ENCODE data around the gene ZBTB25. TPM values are rescaled to one million over a fixed set of nuclear protein-coding genes. Genes with fewer than 3 reads are reported as not detected.

The ZBTB25 gene
- total RNA-seq, 2 experiments from 2014 or later, result 24.0 to 26.0 TPM

- Mint-ChIP-seq H3K36me3 (peaks cover 58% of the 10 kb centered on the region), H3K4me3 (peak within 1 kb of the TSS; percentile 93), H3K4me1 (peaks cover 58% of the 10 kb centered on the region)
Observed at GRCh38 chr14:64504310-64504896, 765 bp upstream of the ZBTB25 start, which contains the start of gene ZBTB1. Gene ZBTB1 (plus strand): TSS chr14:64504770. CDS start chr14:64521505, 16,735 bp downstream.

GRCh38 chr14:64502887-64503433, 678 bp downstream of the ZBTB25 start:
- Mint-ChIP-seq H3K36me3 (peaks cover 61% of the 10 kb centered on the region), H3K4me1 (peaks cover 49% of the 10 kb centered on the region)
- peak; percentile 19 for DNase-seq

More at GRCh38 chr14:64504310-64504896, 765 bp upstream of the ZBTB25 start, which contains the start of gene ZBTB1:
- Mint-ChIP-seq H3K27me3 (peaks cover 4% of the 10 kb centered on the region), H3K9me3 (no peaks in the 10 kb centered on the region), H3K27ac (peak within 1 kb of the TSS; percentile 100)
- peak; percentile 89 for DNase-seq

GRCh38 chr14:64502456-64502855, 1.2 kb downstream of the ZBTB25 start:
- Mint-ChIP-seq H3K27me3 (peaks cover 4% of the 10 kb centered on the region), H3K36me3 (peaks cover 62% of the 10 kb centered on the region), H3K9me3 (no peaks in the 10 kb centered on the region), H3K27ac (peak overlapping the region; percentile 100), H3K4me3 (peak overlapping the region; percentile 93), H3K4me1 (peaks cover 48% of the 10 kb centered on the region)
- DNase-seq, result peak; percentile 18

More at GRCh38 chr14:64502887-64503433, 678 bp downstream of the ZBTB25 start:
- H3K4me3 Mint-ChIP-seq, result peak overlapping the region; percentile 93
- peaks cover 4% of the 10 kb centered on the region for H3K27me3 Mint-ChIP-seq
- H3K9me3 Mint-ChIP-seq, result no peaks in the 10 kb centered on the region
- H3K27ac Mint-ChIP-seq, result peak overlapping the region; percentile 100

- Mint-ChIP-seq H3K36me3 (peaks cover 58% of the 10 kb centered on the region), H3K4me3 (peak overlapping the region; percentile 93), H3K27me3 (peaks cover 4% of the 10 kb centered on the region), H3K27ac (peak overlapping the region; percentile 100), H3K4me1 (peaks cover 47% of the 10 kb centered on the region), H3K9me3 (no peaks in the 10 kb centered on the region)
- DNase-seq, result no peak
Observed at GRCh38 chr14:64501411-64502171, 2.0 kb downstream of the ZBTB25 start.

GRCh38 chr14:64500088-64500487, 3.5 kb downstream of the ZBTB25 start:
- peak overlapping the region; percentile 70 for H3K27ac Mint-ChIP-seq
- peaks cover 48% of the 10 kb centered on the region for H3K4me1 Mint-ChIP-seq
- H3K9me3 Mint-ChIP-seq, result no peaks in the 10 kb centered on the region
- H3K36me3 Mint-ChIP-seq, result peaks cover 50% of the 10 kb centered on the region
- H3K27me3 Mint-ChIP-seq, result peaks cover 4% of the 10 kb centered on the region
- H3K4me3 Mint-ChIP-seq, result peak overlapping the region; percentile 93
- no peak for DNase-seq

GRCh38 chr14:64496764-64497163, 6.9 kb downstream of the ZBTB25 start:
- H3K27me3 Mint-ChIP-seq, result no peaks in the 10 kb centered on the region
- no peak for DNase-seq
- H3K9me3 Mint-ChIP-seq, result no peaks in the 10 kb centered on the region
- peaks cover 66% of the 10 kb centered on the region for H3K4me1 Mint-ChIP-seq
- H3K4me3 Mint-ChIP-seq, result no peak overlapping the region
- peaks cover 48% of the 10 kb centered on the region for H3K36me3 Mint-ChIP-seq
- no peak overlapping the region for H3K27ac Mint-ChIP-seq

GRCh38 chr14:64495252-64495651, 8.4 kb downstream of the ZBTB25 start:
- Mint-ChIP-seq H3K9me3 (no peaks in the 10 kb centered on the region), H3K4me1 (peaks cover 67% of the 10 kb centered on the region), H3K27ac (no peak overlapping the region), H3K27me3 (no peaks in the 10 kb centered on the region), H3K4me3 (no peak overlapping the region), H3K36me3 (peaks cover 44% of the 10 kb centered on the region)
- no peak for DNase-seq

GRCh38 chr14:64493455-64493854, 10.2 kb downstream of the ZBTB25 start:
- Mint-ChIP-seq H3K9me3 (no peaks in the 10 kb centered on the region), H3K27ac (no peak overlapping the region), H3K36me3 (peaks cover 29% of the 10 kb centered on the region), H3K27me3 (no peaks in the 10 kb centered on the region), H3K4me3 (no peak overlapping the region), H3K4me1 (peaks cover 57% of the 10 kb centered on the region)
- DNase-seq, result no peak

- Mint-ChIP-seq H3K4me3 (no peak overlapping the region), H3K27me3 (no peaks in the 10 kb centered on the region), H3K9me3 (no peaks in the 10 kb centered on the region), H3K27ac (no peak overlapping the region), H3K36me3 (peaks cover 31% of the 10 kb centered on the region), H3K4me1 (peaks cover 52% of the 10 kb centered on the region)
- DNase-seq, result no peak
Observed at GRCh38 chr14:64491637-64492036, 12.0 kb downstream of the ZBTB25 start.

- peak overlapping the region; percentile 11 for H3K27ac Mint-ChIP-seq
- H3K36me3 Mint-ChIP-seq, result peaks cover 22% of the 10 kb centered on the region
- no peaks in the 10 kb centered on the region for H3K9me3 Mint-ChIP-seq
- H3K4me1 Mint-ChIP-seq, result peaks cover 38% of the 10 kb centered on the region
- H3K27me3 Mint-ChIP-seq, result no peaks in the 10 kb centered on the region
- DNase-seq, result no peak
- no peak overlapping the region for H3K4me3 Mint-ChIP-seq
Observed at GRCh38 chr14:64488590-64489099, 15.0 kb downstream of the ZBTB25 start.

- no peak for DNase-seq
- Mint-ChIP-seq H3K36me3 (peaks cover 7% of the 10 kb centered on the region), H3K27me3 (no peaks in the 10 kb centered on the region), H3K4me1 (peaks cover 23% of the 10 kb centered on the region), H3K9me3 (no peaks in the 10 kb centered on the region), H3K4me3 (no peak overlapping the region), H3K27ac (no peak overlapping the region)
Observed at GRCh38 chr14:64478634-64479250, 24.9 kb downstream of the ZBTB25 start.

- no peak overlapping the region for H3K27ac Mint-ChIP-seq
- peaks cover 24% of the 10 kb centered on the region for H3K4me1 Mint-ChIP-seq
- DNase-seq, result no peak
- no peak overlapping the region for H3K4me3 Mint-ChIP-seq
- H3K36me3 Mint-ChIP-seq, result peaks cover 10% of the 10 kb centered on the region
- no peaks in the 10 kb centered on the region for H3K27me3 Mint-ChIP-seq
- H3K9me3 Mint-ChIP-seq, result no peaks in the 10 kb centered on the region
Observed at GRCh38 chr14:64476438-64476837, 27.2 kb downstream of the ZBTB25 start.

GRCh38 chr14:64475585-64476273, 27.9 kb downstream of the ZBTB25 start:
- H3K4me1 Mint-ChIP-seq, result peaks cover 24% of the 10 kb centered on the region
- no peaks in the 10 kb centered on the region for H3K27me3 Mint-ChIP-seq
- H3K9me3 Mint-ChIP-seq, result no peaks in the 10 kb centered on the region
- no peak overlapping the region for H3K27ac Mint-ChIP-seq
- no peak overlapping the region for H3K4me3 Mint-ChIP-seq
- no peak for DNase-seq
- peaks cover 10% of the 10 kb centered on the region for H3K36me3 Mint-ChIP-seq

- no peaks in the 10 kb centered on the region for H3K9me3 Mint-ChIP-seq
- no peak overlapping the region for H3K4me3 Mint-ChIP-seq
- H3K27me3 Mint-ChIP-seq, result no peaks in the 10 kb centered on the region
- peaks cover 8% of the 10 kb centered on the region for H3K36me3 Mint-ChIP-seq
- DNase-seq, result no peak
- H3K27ac Mint-ChIP-seq, result no peak overlapping the region
- peaks cover 26% of the 10 kb centered on the region for H3K4me1 Mint-ChIP-seq
Observed at GRCh38 chr14:64474698-64475097, 28.9 kb downstream of the ZBTB25 start.
